Activated naive CD8-positive, alpha-beta T cell treated with anti-CD3 and anti-CD28 coated beads for 36 hours (primary cell): Measurements from ENCODE around the gene TMEM170B. TPM values are rescaled to one million over a fixed set of nuclear protein-coding genes. Genes with fewer than 3 reads are reported as not detected.

Source experiments
- DNase-seq: peaks from one replicate; pipeline ENCODE4 v3.0.0; 2021
- H3K27ac Mint-ChIP-seq: one replicate; pipeline ENCODE4 v1.8.0; 2022; ENCODE audit warnings: mild to moderate bottlenecking, moderate library complexity, mixed read lengths
- H3K27me3 Mint-ChIP-seq: one replicate; pipeline ENCODE4 v1.8.0; 2022; ENCODE audit warnings: mild to moderate bottlenecking, mixed read lengths
- H3K36me3 Mint-ChIP-seq: one replicate; pipeline ENCODE4 v1.8.0; 2021; ENCODE audit warnings: mild to moderate bottlenecking, mixed read lengths
- H3K4me1 Mint-ChIP-seq: one replicate; pipeline ENCODE4 v1.8.0; 2021; ENCODE audit warnings: mixed read lengths
- H3K4me3 Mint-ChIP-seq: one replicate; pipeline ENCODE4 v1.8.0; 2022; ENCODE audit warnings: mild to moderate bottlenecking, moderate library complexity, mixed read lengths
- H3K9me3 Mint-ChIP-seq: one replicate; pipeline ENCODE4 v1.8.0; 2022; ENCODE audit warnings: mixed read lengths
- total RNA-seq, 2 experiments: library from RNA; stranded (reverse); gene quantifications; one replicate each; pipeline ENCODE4 v1.2.3, GENCODE V29; 2021

TMEM170B gene
- total RNA-seq, 2 experiments from 2014 or later: 2.0 to 2.2 TPM

DNA sequence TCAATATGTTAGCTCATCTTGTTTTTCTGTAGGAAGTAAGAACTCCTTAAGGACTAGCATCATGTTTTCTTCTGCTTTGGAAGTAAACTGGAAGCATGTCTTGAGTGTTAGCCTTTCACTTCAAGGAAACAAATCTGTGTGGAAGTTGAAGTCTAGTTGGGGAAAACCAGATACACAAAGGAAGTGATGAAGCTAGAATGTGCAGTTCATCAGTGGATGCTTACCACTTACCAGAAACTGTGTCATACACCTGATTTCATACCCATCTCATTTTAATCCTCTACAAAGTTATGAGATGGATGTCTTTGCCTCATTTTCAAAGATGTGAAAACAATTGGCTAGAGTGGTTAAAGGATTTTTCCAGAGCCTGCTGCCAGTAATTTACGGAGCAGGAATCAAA, 75.8 kb downstream of the TMEM170B start:
- H3K9me3 Mint-ChIP-seq: no peaks in the 10 kb centered on the region
- H3K4me3 Mint-ChIP-seq: no peak overlapping the region
- H3K27me3 Mint-ChIP-seq: no peaks in the 10 kb centered on the region
- DNase-seq: no peak
- H3K27ac Mint-ChIP-seq: no peak overlapping the region
- H3K36me3 Mint-ChIP-seq: no peaks in the 10 kb centered on the region
- no peaks in the 10 kb centered on the region for H3K4me1 Mint-ChIP-seq

DNA sequence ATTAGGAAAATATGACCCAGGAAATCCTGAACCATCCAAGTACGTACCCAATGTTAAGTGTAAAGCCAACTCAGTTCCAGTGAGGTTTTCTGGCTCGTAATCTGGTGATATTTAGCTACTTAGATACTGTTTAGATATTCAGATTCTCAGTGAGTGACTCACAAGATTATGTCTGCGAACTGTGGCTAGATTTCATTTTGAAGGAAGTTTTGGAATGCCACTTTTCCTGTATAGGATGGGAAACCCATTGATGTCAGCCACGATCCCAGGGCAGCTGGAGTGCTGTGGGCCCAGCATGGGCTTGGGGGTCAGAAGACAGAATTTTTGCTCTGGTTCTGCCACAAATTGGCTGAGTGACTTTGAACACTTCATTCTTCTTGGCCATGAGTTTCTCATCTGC, 76.3 kb downstream of the TMEM170B start:
- Mint-ChIP-seq H3K27me3 (no peaks in the 10 kb centered on the region), H3K9me3 (no peaks in the 10 kb centered on the region), H3K36me3 (no peaks in the 10 kb centered on the region), H3K4me1 (no peaks in the 10 kb centered on the region), H3K4me3 (no peak overlapping the region), H3K27ac (no peak overlapping the region)
- no peak for DNase-seq

GRCh38 chr6:11614534-11615213, 77.1 kb downstream of the TMEM170B start:
- Mint-ChIP-seq H3K36me3 (no peaks in the 10 kb centered on the region), H3K9me3 (no peaks in the 10 kb centered on the region), H3K4me1 (no peaks in the 10 kb centered on the region), H3K27ac (no peak overlapping the region), H3K27me3 (no peaks in the 10 kb centered on the region), H3K4me3 (no peak overlapping the region)
- no peak for DNase-seq

DNA sequence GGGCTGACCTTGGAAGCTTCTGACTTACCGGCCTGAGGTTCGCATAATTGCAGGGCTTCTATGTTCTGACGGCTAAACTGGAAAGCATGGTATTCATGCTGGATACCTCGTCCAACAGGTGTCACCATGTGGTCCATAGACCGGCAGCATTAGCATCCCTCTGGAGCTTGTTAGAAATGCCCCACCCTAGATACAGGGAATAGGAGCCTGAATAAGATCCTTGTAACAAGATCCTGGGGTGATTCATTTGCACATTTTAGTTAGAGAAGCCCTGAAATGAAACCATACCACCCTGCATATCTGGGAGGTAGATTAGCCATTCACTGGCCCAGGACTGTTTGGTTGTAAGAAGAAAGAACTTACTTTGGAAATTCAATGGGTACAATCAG, 77.7 kb downstream of the TMEM170B start:
- no peak overlapping the region for H3K27ac Mint-ChIP-seq
- H3K4me1 Mint-ChIP-seq: no peaks in the 10 kb centered on the region
- H3K27me3 Mint-ChIP-seq: no peaks in the 10 kb centered on the region
- H3K36me3 Mint-ChIP-seq: no peaks in the 10 kb centered on the region
- no peaks in the 10 kb centered on the region for H3K9me3 Mint-ChIP-seq
- no peak for DNase-seq
- H3K4me3 Mint-ChIP-seq: no peak overlapping the region

DNA sequence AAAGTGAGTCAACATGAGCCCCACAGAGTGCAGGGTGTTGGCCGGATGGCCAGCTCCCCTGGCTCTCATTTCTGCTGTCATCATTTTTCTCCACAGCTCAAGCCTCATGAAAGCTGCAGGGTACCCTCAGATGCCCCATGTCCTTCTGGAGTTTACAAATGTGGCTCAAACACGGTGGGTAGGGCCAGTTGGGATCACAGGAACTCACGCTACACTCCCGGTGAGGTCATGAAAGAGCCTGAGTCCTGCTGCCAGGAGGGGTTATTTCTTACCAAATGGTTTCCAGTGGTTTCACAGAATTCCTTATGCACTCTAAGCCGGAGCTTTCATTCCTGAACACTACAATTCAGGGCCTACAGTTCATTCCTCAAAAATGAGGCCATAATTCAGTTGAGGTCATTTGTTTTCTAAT, 78.7 kb downstream of the TMEM170B start:
- Mint-ChIP-seq H3K36me3 (no peaks in the 10 kb centered on the region), H3K4me3 (no peak overlapping the region), H3K27ac (no peak overlapping the region), H3K27me3 (no peaks in the 10 kb centered on the region), H3K4me1 (no peaks in the 10 kb centered on the region), H3K9me3 (no peaks in the 10 kb centered on the region)
- DNase-seq: no peak

DNA sequence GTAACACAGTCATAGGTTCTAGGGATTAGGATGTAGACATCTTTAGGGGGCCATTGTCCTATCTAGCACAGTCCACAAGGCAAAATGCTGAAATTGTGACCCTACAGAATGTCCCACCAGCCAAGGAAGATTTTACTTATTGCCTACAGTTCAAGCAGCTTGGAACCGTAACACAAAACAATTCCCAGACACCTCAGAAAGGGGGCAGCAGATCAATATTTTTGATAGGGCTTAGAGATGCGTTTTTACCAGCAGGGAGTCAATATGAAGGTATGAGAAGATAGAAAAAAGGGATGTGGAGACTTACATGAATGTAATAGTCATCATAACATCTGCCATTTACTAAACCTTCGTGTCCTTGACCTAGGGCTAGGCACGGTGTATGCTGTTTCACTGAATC, 81.0 kb downstream of the TMEM170B start:
- Mint-ChIP-seq H3K27ac (no peak overlapping the region), H3K36me3 (no peaks in the 10 kb centered on the region), H3K27me3 (no peaks in the 10 kb centered on the region), H3K9me3 (no peaks in the 10 kb centered on the region), H3K4me1 (no peaks in the 10 kb centered on the region), H3K4me3 (no peak overlapping the region)
- no peak for DNase-seq

- no peak for DNase-seq
- H3K27ac Mint-ChIP-seq: no peak overlapping the region
- H3K9me3 Mint-ChIP-seq: no peaks in the 10 kb centered on the region
- H3K4me1 Mint-ChIP-seq: no peaks in the 10 kb centered on the region
- no peaks in the 10 kb centered on the region for H3K36me3 Mint-ChIP-seq
- no peak overlapping the region for H3K4me3 Mint-ChIP-seq
- H3K27me3 Mint-ChIP-seq: no peaks in the 10 kb centered on the region
These were observed 83.6 kb downstream of the TMEM170B start for GRCh38 chr6:11621119-11621518.

- Mint-ChIP-seq H3K4me3 (no peak overlapping the region), H3K27me3 (no peaks in the 10 kb centered on the region), H3K36me3 (no peaks in the 10 kb centered on the region), H3K4me1 (no peaks in the 10 kb centered on the region), H3K9me3 (no peaks in the 10 kb centered on the region), H3K27ac (no peak overlapping the region)
- no peak for DNase-seq
These were observed 84.6 kb downstream of the TMEM170B start for GRCh38 chr6:11622156-11622555.

DNA sequence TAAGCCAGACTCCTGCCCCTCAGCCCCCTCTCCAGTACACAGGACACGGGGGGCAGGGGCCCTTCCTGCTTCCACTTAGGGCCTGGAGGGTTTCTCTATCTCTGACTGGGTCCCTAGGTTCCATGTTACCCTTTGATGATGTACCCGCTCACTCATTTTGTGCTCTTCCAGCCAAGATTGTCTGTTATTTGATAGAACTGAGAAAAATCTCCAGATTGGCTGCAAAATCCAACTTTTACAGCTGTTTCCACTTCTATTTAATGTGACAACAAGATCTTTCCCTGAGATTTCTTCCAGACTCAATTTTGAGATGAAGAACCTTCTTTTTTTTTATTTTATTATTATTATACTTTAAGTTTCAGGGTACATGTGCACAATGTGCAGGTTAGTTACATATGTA, 85.7 kb downstream of the TMEM170B start:
- H3K36me3 Mint-ChIP-seq: no peaks in the 10 kb centered on the region
- H3K4me3 Mint-ChIP-seq: no peak overlapping the region
- H3K27ac Mint-ChIP-seq: no peak overlapping the region
- DNase-seq: no peak
- no peaks in the 10 kb centered on the region for H3K4me1 Mint-ChIP-seq
- no peaks in the 10 kb centered on the region for H3K9me3 Mint-ChIP-seq
- no peaks in the 10 kb centered on the region for H3K27me3 Mint-ChIP-seq

DNA sequence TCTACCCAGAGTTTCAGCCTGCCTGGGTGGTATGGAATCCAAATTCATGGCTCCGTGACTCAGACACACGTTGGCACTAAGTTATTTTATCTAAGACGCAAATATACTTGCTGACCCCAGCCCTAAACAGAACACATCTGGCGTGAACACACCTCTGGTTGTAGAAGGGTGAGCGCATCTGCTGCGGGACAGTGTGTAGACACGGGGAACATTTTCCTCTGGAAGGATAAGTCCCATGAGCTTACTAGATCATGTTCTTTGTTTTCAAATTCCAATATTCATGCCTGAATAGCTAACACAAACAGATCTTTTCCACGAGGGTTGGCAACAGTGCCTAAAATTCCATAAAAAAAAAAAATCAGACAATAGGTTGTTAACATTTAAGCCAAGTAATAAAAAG, 87.8 kb downstream of the TMEM170B start:
- Mint-ChIP-seq H3K27ac (no peak overlapping the region), H3K27me3 (peaks cover 4% of the 10 kb centered on the region), H3K4me3 (no peak overlapping the region), H3K36me3 (no peaks in the 10 kb centered on the region), H3K4me1 (no peaks in the 10 kb centered on the region), H3K9me3 (no peaks in the 10 kb centered on the region)
- DNase-seq: no peak

GRCh38 chr6:11626356-11626755, 88.8 kb downstream of the TMEM170B start:
- no peaks in the 10 kb centered on the region for H3K9me3 Mint-ChIP-seq
- no peak overlapping the region for H3K27ac Mint-ChIP-seq
- H3K27me3 Mint-ChIP-seq: peaks cover 4% of the 10 kb centered on the region
- no peaks in the 10 kb centered on the region for H3K36me3 Mint-ChIP-seq
- no peak for DNase-seq
- H3K4me1 Mint-ChIP-seq: no peaks in the 10 kb centered on the region
- no peak overlapping the region for H3K4me3 Mint-ChIP-seq

DNA sequence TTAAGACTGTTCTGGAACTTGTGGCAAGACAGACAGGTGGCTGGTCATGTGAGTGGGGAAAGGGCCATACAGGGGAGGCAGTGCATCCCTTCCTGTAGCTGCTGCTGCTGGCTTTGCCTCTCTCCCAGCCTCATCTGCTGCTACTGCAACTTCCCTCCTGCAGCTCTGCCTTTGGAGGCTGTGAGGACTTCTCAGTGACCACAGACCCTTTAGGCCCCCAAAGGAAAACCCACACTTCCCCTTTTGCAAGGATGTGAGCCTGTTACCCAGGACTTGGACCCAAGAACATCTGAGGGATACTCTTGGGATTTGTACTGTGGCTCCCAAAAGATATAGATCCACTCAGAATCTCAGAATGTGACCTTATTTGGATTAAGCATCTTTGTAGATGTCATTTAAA, 91.0 kb downstream of the TMEM170B start:
- H3K27me3 Mint-ChIP-seq: peaks cover 4% of the 10 kb centered on the region
- H3K4me3 Mint-ChIP-seq: no peak overlapping the region
- no peaks in the 10 kb centered on the region for H3K4me1 Mint-ChIP-seq
- no peaks in the 10 kb centered on the region for H3K36me3 Mint-ChIP-seq
- no peak for DNase-seq
- no peak overlapping the region for H3K27ac Mint-ChIP-seq
- no peaks in the 10 kb centered on the region for H3K9me3 Mint-ChIP-seq

DNA sequence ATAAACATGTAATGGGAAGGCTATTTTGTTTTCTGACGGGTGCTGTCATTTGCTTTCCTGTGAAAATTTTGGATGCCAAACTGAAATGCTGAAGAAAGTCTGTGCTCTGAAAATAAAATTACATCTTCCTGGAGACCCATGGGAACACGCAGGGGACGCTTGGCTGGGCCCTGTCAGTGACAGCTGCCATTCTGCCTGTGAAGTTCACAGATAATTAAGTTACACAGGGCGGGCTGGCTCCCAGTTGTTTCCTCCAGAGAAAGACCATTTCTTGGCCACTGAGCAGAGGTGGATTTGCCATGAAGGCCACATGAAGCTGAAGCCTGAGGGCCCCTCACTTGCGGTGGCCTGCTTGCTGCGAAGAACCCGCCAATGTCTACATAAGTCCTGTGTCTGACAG, 93.5 kb downstream of the TMEM170B start:
- no peak for DNase-seq
- Mint-ChIP-seq H3K4me3 (no peak overlapping the region), H3K36me3 (no peaks in the 10 kb centered on the region), H3K27ac (no peak overlapping the region), H3K27me3 (peaks cover 4% of the 10 kb centered on the region), H3K4me1 (no peaks in the 10 kb centered on the region), H3K9me3 (no peaks in the 10 kb centered on the region)

GRCh38 chr6:11631539-11631938, 94.0 kb downstream of the TMEM170B start:
- no peak overlapping the region for H3K4me3 Mint-ChIP-seq
- H3K27me3 Mint-ChIP-seq: peaks cover 4% of the 10 kb centered on the region
- H3K9me3 Mint-ChIP-seq: no peaks in the 10 kb centered on the region
- DNase-seq: no peak
- H3K36me3 Mint-ChIP-seq: no peaks in the 10 kb centered on the region
- H3K27ac Mint-ChIP-seq: no peak overlapping the region
- no peaks in the 10 kb centered on the region for H3K4me1 Mint-ChIP-seq

- DNase-seq: no peak
- Mint-ChIP-seq H3K36me3 (no peaks in the 10 kb centered on the region), H3K27ac (no peak overlapping the region), H3K27me3 (peaks cover 4% of the 10 kb centered on the region), H3K9me3 (no peaks in the 10 kb centered on the region), H3K4me3 (no peak overlapping the region), H3K4me1 (no peaks in the 10 kb centered on the region)
These were observed 94.7 kb downstream of the TMEM170B start for GRCh38 chr6:11632231-11632630.

DNA sequence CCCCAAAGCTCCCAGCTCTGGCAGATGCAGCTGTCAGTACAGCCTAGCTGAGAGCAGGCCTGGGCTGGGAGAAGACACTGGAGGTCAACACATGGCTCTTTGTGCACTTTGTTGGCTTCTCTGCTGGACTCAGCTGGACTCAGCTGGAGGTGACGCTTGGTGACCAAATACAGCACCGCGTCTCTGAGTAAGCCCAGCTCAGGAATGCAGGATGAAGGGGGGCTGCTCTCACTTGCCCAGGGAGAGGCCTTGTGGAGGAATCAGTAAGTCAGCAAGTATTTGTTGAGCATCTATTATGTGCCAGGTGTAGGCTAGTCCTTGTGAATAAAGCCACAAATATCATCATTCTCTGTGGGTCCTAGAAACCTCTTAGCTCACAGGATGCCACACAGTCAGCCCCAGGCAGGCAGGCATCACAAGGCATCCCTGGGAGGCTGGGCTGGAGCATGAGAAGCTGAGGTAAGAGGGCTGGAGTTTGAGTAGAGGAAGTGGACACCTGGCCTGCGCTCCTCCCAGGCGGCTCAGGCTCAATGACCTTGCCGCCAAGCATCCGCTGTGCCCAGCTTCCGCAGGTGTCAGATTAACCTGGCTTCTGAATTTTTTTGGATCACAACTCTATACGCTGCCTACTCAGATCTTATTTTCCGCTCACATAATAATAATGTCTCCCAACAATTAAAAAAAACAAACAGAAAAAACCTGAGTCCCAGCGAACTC, 95.4 kb downstream of the TMEM170B start:
- no peaks in the 10 kb centered on the region for H3K36me3 Mint-ChIP-seq
- no peak overlapping the region for H3K4me3 Mint-ChIP-seq
- H3K27me3 Mint-ChIP-seq: peaks cover 4% of the 10 kb centered on the region
- no peak overlapping the region for H3K27ac Mint-ChIP-seq
- no peaks in the 10 kb centered on the region for H3K4me1 Mint-ChIP-seq
- no peaks in the 10 kb centered on the region for H3K9me3 Mint-ChIP-seq
- no peak for DNase-seq
